Stomach (tissue), 4 donors: Measurements from ENCODE around the gene SPDYE2B.
"Not testable (repeated sequence)": the region's sequence is repeated elsewhere in the genome, so short reads cannot be mapped to it uniquely, and the experiment has no call there.

Source experiments
- CTCF ChIP-seq, 7 experiments: fragments of 450-650 bp in 4 of 7; fragments of 200-600 bp in 3 of 7; sonication (generic) in 3 of 7; IDR thresholded peaks; one replicate each; pipeline ENCODE4 v1.5.1; 2016 to 2019; ENCODE audit warnings: antibody characterized with exemption in 7 of 7, control low read depth in 2 of 7, mild to moderate bottlenecking in 1 of 7
- EP300 ChIP-seq: sonication (generic); formaldehyde crosslinking; IDR thresholded peaks from one replicate; pipeline ENCODE4 v1.6.1; 2017; ENCODE audit warnings: antibody characterized with exemption
- POLR2A ChIP-seq, 4 donors: fragments of 450-650 bp; IDR thresholded peaks; one replicate each; pipeline ENCODE4 v1.6.1; 2016; ENCODE audit warnings: antibody characterized with exemption in 4 of 4, control low read depth in 2 of 4, mild to moderate bottlenecking in 1 of 4, moderate library complexity in 1 of 4
- POLR2AphosphoS5 ChIP-seq, 3 donors: sonication (generic); formaldehyde crosslinking; IDR thresholded peaks; one replicate each; pipeline ENCODE4 v1.6.1; 2016; ENCODE audit warnings: antibody characterized with exemption in 3 of 3

DNA sequence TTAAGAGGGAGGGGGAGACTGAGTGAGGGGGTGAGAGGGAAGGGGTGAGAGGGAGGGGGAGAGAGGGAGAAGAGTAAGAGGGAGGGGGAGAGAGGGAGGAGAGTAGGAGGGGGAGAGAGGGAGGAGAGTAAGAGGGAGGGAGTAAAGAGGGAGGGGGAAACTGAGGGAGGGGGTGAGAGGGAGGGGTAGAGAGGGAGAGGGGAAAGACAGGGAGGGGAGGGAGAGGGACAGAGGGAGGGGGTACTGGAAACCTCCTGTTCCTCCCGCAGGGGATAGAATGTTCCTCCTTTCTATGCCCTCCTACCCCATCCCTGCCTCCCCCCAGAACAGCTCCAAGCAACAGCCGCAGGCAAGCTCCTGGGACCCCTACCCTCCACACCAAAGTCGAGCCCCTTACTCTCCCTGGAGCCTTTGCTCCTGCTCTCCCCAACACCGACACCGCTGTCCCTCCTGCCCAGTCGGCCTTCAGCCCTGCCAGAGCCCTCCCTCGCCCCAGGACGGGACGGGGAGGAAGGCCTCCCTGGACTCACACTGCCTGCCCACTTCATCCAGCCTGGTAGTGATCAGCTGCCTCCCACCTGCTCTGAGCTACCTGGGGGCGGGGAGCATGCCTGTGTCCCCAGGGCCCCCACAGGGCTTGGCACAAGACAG, 38.3 kb upstream of the SPDYE2B start:
- TF ChIP-seq EP300; POLR2A (IDR thresholded peaks at IDR 0.05); CTCF (IDR thresholded peaks at IDR 0.05); POLR2AphosphoS5 (IDR thresholded peaks at IDR 0.05): not testable (repeated sequence)
